ENCODE measurements around the gene EPHB1. TPM values are rescaled to one million over a fixed set of nuclear protein-coding genes. Genes with fewer than 3 reads are reported as not detected.

Gene EPHB1
- total RNA-seq, 1 donor from 2014 or later: 8.1 TPM

GRCh38 chr3:135076341-135076740 lies 281.3 kb downstream of the EPHB1 start:
- intact Hi-C loops (cut with micrococcal nuclease): no loop called here

GRCh38 chr3:135077186-135077585 lies 282.1 kb downstream of the EPHB1 start:
- intact Hi-C loops (cut with micrococcal nuclease): no loop called here

GRCh38 chr3:135078283-135078682 lies 283.2 kb downstream of the EPHB1 start:
- intact Hi-C loops (cut with micrococcal nuclease): no loop called here

GRCh38 chr3:135079095-135079494 lies 284.0 kb downstream of the EPHB1 start:
- intact Hi-C loops (cut with micrococcal nuclease): no loop called here

- intact Hi-C loops (cut with micrococcal nuclease): no loop called here
These were observed 286.4 kb downstream of the EPHB1 start for GRCh38 chr3:135081451-135081850.

GRCh38 chr3:135081856-135082434 lies 286.9 kb downstream of the EPHB1 start:
- intact Hi-C loops (cut with micrococcal nuclease): no loop called here

GRCh38 chr3:135082706-135083105 lies 287.6 kb downstream of the EPHB1 start:
- intact Hi-C loops (cut with micrococcal nuclease): no loop called here

GRCh38 chr3:135083179-135083578 lies 288.1 kb downstream of the EPHB1 start:
- intact Hi-C loops (cut with micrococcal nuclease): no loop called here

- intact Hi-C loops (cut with micrococcal nuclease): no loop called here
These were observed 288.7 kb downstream of the EPHB1 start for GRCh38 chr3:135083756-135084155.

- intact Hi-C loops (cut with micrococcal nuclease): no loop called here
These were observed 289.3 kb downstream of the EPHB1 start for GRCh38 chr3:135084405-135084804.

GRCh38 chr3:135084976-135085375 lies 289.9 kb downstream of the EPHB1 start:
- intact Hi-C loops (cut with micrococcal nuclease): no loop called here

GRCh38 chr3:135085652-135086436 lies 290.8 kb downstream of the EPHB1 start:
- intact Hi-C loops (cut with micrococcal nuclease): no loop called here

- intact Hi-C loops (cut with micrococcal nuclease): no loop called here
These were observed 292.7 kb downstream of the EPHB1 start for GRCh38 chr3:135087782-135088181.

- intact Hi-C loops (cut with micrococcal nuclease): no loop called here
These were observed 294.4 kb downstream of the EPHB1 start for GRCh38 chr3:135089451-135089850.

- intact Hi-C loops (cut with micrococcal nuclease): no loop called here
These were observed 295.1 kb downstream of the EPHB1 start for GRCh38 chr3:135090020-135090717.

GRCh38 chr3:135091946-135092345 lies 296.9 kb downstream of the EPHB1 start:
- intact Hi-C loops (cut with micrococcal nuclease): no loop called here

GRCh38 chr3:135093121-135093520 lies 298.1 kb downstream of the EPHB1 start:
- intact Hi-C loops (cut with micrococcal nuclease): no loop called here

- intact Hi-C loops (cut with micrococcal nuclease): no loop called here
These were observed 302.4 kb downstream of the EPHB1 start for GRCh38 chr3:135097276-135097946.

GRCh38 chr3:135099734-135100355 lies 304.8 kb downstream of the EPHB1 start:
- intact Hi-C loops (cut with micrococcal nuclease): no loop called here

- intact Hi-C loops (cut with micrococcal nuclease): no loop called here
These were observed 305.3 kb downstream of the EPHB1 start for GRCh38 chr3:135100366-135100765.

- intact Hi-C loops (cut with micrococcal nuclease): no loop called here
These were observed 308.9 kb downstream of the EPHB1 start for GRCh38 chr3:135103917-135104316.

Data from T-helper 1 cell treated with Interleukin-12 subunit alpha and Interleukin-12 subunit beta and Interleukin-4 antibody, amounts not matched to agents 30 ng/mL and 1 ng/mL, for 36 hours (primary cell).